HEK293T (cell line): ENCODE results near the gene SLAMF1.
"Not testable (repeated sequence)": the region's sequence is repeated elsewhere in the genome, so short reads cannot be mapped to it uniquely, and the experiment has no call there.

Experiments
- CTCF ChIA-PET: fragments of 350-600 bp; formaldehyde crosslinking; extraction: SDS; loops from one replicate; lab custom pipeline; 2021; ENCODE audit warnings: antibody characterized with exemption, inconsistent platforms; lab: Yijun Ruan, JAX
- POLR2A ChIA-PET: fragments of 350-600 bp; formaldehyde crosslinking; extraction: SDS; loops from one replicate; lab custom pipeline; 2020; ENCODE audit warnings: antibody characterized with exemption, inconsistent platforms; lab: Yijun Ruan, JAX
- DNase-seq: peaks from one replicate; pipeline ENCODE4 v3.0.0; 2012; ENCODE audit warnings: mixed read lengths; ENCODE audit errors: extremely low spot score
- ARNT ChIP-seq: fragments of 450-650 bp; IDR thresholded peaks from 2 replicates; pipeline ENCODE4 v1.6.1; 2017; ENCODE audit warnings: mild to moderate bottlenecking
- BHLHE40 ChIP-seq: fragments of 450-650 bp; IDR thresholded peaks from 2 replicates; pipeline ENCODE4 v1.6.1; 2016; ENCODE audit warnings: mild to moderate bottlenecking, moderate library complexity, borderline replicate concordance
- CTBP1 ChIP-seq: fragments of 450-650 bp; IDR thresholded peaks from 2 replicates; pipeline ENCODE4 v1.6.1; 2016; ENCODE audit warnings: borderline replicate concordance
- ELF4 ChIP-seq: fragments of 450-650 bp; IDR thresholded peaks from 2 replicates; pipeline ENCODE4 v1.6.1; 2017; ENCODE audit warnings: antibody characterized with exemption
- FOXA1 ChIP-seq: fragments of 450-650 bp; IDR thresholded peaks from 2 replicates; pipeline ENCODE4 v1.6.1; 2016; ENCODE audit warnings: mild to moderate bottlenecking
- FOXK2 ChIP-seq: fragments of 450-650 bp; IDR thresholded peaks from 2 replicates; pipeline ENCODE4 v1.6.1; 2016; ENCODE audit warnings: mild to moderate bottlenecking
- FOXM1 ChIP-seq: fragments of 450-650 bp; IDR thresholded peaks from 2 replicates; pipeline ENCODE4 v1.6.1; 2017; ENCODE audit warnings: mild to moderate bottlenecking, borderline replicate concordance
- HDGF ChIP-seq: fragments of 450-650 bp; IDR thresholded peaks from 2 replicates; pipeline ENCODE4 v1.6.1; 2017; ENCODE audit warnings: antibody characterized with exemption, borderline replicate concordance
- L3MBTL2 ChIP-seq: fragments of 450-650 bp; conservative IDR thresholded peaks from 2 replicates; pipeline ENCODE4 v1.6.1; 2016; ENCODE audit warnings: mild to moderate bottlenecking
- LEF1 ChIP-seq: fragments of 450-650 bp; IDR thresholded peaks from 2 replicates; pipeline ENCODE4 v1.6.1; 2017; ENCODE audit warnings: mild to moderate bottlenecking, borderline replicate concordance
- NFRKB ChIP-seq: fragments of 450-650 bp; IDR thresholded peaks from 2 replicates; pipeline ENCODE4 v1.6.1; 2016; ENCODE audit warnings: mild to moderate bottlenecking, moderate library complexity
- SP1 ChIP-seq: fragments of 450-650 bp; IDR thresholded peaks from 2 replicates; pipeline ENCODE4 v1.6.1; 2017
- SUZ12 ChIP-seq: fragments of 450-650 bp; IDR thresholded peaks from 2 replicates; pipeline ENCODE4 v1.6.1; 2016; ENCODE audit warnings: mild to moderate bottlenecking
- TARDBP ChIP-seq: fragments of 450-650 bp; IDR thresholded peaks from 2 replicates; pipeline ENCODE4 v1.6.1; 2016
- ZNF384 ChIP-seq: fragments of 450-650 bp; IDR thresholded peaks from 2 replicates; pipeline ENCODE4 v1.6.1; 2016
- TF ChIP-seq, protein P1 (sequence below): fragments of 450-650 bp; IDR thresholded peaks from 2 replicates; pipeline ENCODE4 v1.6.1; 2016

The SLAMF1 gene, protein sequence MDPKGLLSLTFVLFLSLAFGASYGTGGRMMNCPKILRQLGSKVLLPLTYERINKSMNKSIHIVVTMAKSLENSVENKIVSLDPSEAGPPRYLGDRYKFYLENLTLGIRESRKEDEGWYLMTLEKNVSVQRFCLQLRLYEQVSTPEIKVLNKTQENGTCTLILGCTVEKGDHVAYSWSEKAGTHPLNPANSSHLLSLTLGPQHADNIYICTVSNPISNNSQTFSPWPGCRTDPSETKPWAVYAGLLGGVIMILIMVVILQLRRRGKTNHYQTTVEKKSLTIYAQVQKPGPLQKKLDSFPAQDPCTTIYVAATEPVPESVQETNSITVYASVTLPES

DNA sequence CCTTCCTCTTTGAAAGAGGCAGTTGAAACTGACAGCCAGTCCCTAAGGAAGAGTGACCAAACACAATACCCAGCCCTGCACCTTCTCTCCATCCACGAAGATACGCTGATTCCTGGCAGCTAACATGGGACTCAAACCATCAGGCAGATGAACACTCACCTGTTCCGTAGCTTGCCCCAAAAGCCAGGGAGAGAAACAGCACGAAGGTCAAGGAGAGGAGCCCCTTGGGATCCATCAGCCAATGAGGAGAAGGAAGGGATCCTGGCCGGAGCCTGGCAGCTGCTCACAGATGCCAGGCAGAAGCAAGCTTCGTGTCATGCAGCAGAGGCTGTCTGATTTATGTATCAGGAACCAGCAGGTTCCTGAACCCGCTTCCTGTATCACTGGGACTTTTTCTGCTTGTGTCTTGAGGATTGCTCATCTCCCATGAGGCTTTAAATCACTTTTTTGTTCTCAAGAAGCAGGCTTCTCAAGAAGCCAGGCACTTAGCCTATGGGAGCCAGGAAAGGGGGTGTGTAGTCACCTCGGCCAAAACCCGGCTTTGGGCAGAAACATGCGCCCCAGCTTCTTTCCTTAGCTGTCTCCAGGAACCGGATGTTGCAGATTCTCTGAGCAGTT, at the start of gene SLAMF1:
TSS of gene SLAMF1 (minus strand) at position 334 of the 618 bp plus-strand sequence. CDS start at position 235, 99 bp downstream.
- CTCF ChIA-PET: no interaction called here
- DNase-seq: no peak
- POLR2A ChIA-PET: no interaction called here
- TF ChIP-seq TARDBP (no peak), ELF4 (no peak), FOXK2 (no peak), L3MBTL2 (no peak), CTBP1 (no peak), HDGF (no peak), ZNF384 (no peak), FOXA1 (no peak), LEF1 (no peak), FOXM1 (no peak), ARNT (no peak), SP1 (no peak), BHLHE40 (no peak), NFRKB (no peak), SUZ12 (no peak)
- TF ChIP-seq, protein P1, sequence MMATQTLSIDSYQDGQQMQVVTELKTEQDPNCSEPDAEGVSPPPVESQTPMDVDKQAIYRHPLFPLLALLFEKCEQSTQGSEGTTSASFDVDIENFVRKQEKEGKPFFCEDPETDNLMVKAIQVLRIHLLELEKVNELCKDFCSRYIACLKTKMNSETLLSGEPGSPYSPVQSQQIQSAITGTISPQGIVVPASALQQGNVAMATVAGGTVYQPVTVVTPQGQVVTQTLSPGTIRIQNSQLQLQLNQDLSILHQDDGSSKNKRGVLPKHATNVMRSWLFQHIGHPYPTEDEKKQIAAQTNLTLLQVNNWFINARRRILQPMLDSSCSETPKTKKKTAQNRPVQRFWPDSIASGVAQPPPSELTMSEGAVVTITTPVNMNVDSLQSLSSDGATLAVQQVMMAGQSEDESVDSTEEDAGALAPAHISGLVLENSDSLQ: no peak

DNA sequence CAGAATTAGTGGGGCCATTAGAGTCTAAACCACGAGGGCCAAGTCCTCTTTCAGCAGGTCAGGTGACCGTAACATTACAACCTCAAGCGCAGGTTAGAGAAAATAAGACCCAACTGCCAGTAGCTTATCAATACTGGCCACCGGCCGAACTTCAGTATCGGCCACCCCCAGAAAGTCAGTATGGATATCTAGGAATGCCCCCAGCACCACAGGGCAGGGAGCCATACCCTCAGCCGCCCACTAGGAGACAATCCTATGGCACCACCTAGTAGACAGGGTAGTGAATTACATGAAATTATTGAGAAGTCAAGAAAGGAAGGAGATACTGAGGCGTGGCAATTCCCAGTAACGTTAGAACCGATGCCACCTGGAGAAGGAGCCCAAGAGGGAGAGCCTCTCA, 45.5 kb upstream of the SLAMF1 start:
- POLR2A ChIA-PET, DNase-seq, CTCF ChIA-PET: not testable (repeated sequence)

DNA sequence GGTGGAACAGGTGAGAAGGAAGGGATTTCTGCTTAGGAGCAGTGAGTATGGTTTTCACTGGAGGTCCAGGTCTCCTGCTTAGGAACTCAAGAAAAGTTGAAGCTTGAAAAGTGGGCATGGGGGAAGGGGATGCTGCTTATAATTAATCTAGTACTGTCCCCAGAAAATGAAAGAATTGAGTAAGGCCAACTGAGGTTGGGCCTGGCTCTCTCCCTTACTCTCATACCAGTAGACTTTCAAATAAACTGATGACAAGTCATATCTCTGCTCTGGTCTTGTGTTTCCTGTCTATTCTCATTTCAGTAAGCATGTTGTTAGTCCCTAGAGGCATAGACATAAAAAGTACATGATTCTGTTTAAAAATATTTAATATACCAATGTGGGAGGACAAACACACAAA, 38.4 kb upstream of the SLAMF1 start:
- POLR2A ChIA-PET: no interaction called here
- CTCF ChIA-PET: no interaction called here

DNA sequence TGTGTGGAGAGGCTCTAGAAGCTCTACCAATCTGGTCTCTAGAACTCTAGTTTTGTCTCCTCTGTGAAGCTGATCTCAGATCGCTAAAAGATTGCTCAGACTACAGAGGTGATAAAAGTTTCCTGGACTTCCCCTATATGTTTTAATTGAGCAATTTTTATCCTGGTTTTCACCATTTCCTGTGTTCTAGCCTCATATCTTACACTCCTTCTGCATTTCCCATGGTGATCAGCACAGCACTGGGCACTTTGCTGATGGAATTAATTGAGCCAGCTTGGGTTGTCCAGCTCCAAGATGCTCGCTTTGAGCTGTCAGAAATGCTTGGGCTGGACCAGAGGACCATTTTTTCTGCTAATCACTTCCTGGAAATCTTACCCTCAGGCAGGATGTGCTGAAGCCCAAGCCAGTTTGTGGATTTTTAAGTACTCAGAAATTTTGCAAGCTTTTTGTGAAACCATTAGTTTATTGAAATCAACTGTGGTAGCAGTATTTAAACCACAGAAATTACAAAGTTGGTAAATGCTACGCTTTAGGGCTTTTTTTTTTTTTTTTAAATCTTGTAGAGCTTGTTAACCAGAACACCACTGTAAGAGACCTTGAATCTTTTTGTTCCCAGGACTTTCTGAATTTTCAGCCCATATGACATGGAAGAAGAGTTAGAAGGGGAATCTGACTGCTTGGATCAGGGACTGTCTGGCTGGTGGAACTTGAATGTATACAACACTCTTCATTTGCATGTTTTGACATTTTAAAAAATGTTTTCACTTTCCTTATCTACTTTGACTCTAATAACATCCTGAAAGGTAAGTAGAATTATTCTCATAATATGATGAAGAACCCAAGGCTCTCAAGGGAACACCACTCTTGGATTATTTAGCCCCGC, 36.4 kb upstream of the SLAMF1 start:
- ChIA-PET CTCF (no interaction called here), POLR2A (no interaction called here)
- TF ChIP-seq NFRKB (no peak), TARDBP (no peak)
- DNase-seq: no peak

More for the DNA sequence above, 38.4 kb upstream of the SLAMF1 start:
- TF ChIP-seq FOXA1 (no peak), SUZ12 (no peak), ARNT (no peak), HDGF (no peak), TARDBP (no peak), ZNF384 (no peak), SP1 (no peak), LEF1 (no peak)
- no peak for DNase-seq

DNA sequence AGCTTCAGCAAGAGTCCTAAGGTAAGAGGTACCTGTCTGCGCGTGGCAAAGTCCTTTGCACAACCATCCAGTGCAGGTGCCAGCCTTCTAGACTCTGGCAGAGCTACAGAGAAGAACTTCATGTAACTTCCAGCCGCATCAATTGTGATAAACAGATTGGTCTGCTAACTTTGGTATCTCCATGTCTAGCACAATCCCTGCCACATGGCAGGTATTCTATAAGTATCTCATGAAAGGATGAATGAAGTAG, 35.0 kb upstream of the SLAMF1 start:
- DNase-seq: no peak
- TF ChIP-seq, protein P1: no peak
- TF ChIP-seq FOXA1 (no peak), L3MBTL2 (no peak), ZNF384 (no peak), HDGF (no peak), NFRKB (no peak), CTBP1 (no peak), FOXM1 (no peak), BHLHE40 (no peak), SUZ12 (no peak), SP1 (no peak), ELF4 (no peak), ARNT (no peak)
- POLR2A ChIA-PET: no interaction called here
- CTCF ChIA-PET: interaction anchor here (0.7 kb wide), 1 partner anchor 207 kb away, joined by 4 read pairs; no protein-coding TSS in a partner anchor

DNA sequence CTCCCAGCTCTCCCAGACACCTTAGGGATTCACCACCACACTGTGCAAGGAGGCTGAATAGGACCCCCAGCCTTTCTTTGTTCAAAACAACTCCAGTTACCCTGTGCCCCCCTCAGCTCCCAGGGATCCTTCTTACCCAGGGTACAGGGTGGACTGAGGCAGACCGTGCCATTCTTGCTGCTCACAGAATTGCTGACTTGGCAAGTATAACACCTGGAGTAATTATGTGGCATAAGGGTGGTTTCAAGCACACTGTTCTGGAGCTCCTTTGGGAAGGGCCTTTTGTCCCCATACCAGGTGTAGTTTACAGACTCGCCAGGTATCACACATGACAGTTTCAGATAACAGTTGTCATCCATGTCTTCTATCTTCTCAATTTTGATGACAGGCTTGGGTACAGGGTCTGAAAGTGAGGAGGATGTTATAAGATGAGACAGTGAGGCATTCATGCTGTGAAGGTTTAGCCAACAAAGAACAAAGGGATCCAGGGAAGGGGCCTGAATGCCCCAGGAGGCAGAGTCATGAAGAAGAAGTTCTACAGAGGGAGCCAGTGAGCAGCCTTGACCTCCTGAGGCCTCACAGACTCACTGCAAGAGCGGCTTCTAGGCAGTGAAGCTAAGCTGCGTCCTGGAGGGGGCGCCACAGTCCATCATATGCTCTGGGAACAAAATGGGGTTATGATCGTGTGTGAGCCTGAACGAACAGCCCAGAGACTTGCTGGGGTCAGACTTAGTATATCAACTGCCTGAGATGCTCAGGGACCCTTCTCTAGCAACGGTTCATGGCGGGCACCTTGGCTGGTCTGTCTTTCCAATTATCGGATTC, 34.4 kb upstream of the SLAMF1 start:
- peak; percentile 72 for DNase-seq
- POLR2A ChIA-PET: no interaction called here
- CTCF ChIA-PET: interaction anchor here (0.7 to 1.2 kb wide), 2 partner anchors 9 to 208 kb away, joined by 3 to 4 read pairs; no protein-coding TSS in a partner anchor
- TF ChIP-seq ELF4 (no peak), HDGF (no peak), SUZ12 (no peak), L3MBTL2 (no peak), BHLHE40 (no peak), SP1 (no peak), FOXA1 (no peak), ZNF384 (no peak), FOXM1 (no peak)
